ENCODE results near the gene TSPAN19. TPM values are rescaled to one million over a fixed set of nuclear protein-coding genes. Genes with fewer than 3 reads are reported as not detected.

Gene TSPAN19
- polyA plus RNA-seq, 1 donor (not counting 4 experiments of a cell fraction or from before 2014, with no cell fraction given) = 0.05 TPM

GRCh38 chr12:84995641-84996040 lies 40.4 kb downstream of the TSPAN19 start:
- Histone ChIP-seq H3K36me3 (ENCODE audit: control insufficient read depth in 2 of 2, extremely low read depth in 1 of 2, insufficient read depth in 2 of 2, low read length in 2 of 2) (no peaks in the 10 kb centered on the region), H3K27ac (ENCODE audit: control insufficient read depth, insufficient read depth, low read length) (no peak overlapping the region), H3K4me3 (ENCODE audit: control insufficient read depth in 2 of 3, extremely low read depth in 1 of 3, insufficient read depth in 2 of 3, low read depth in 1 of 3, low read length in 3 of 3) (no peak overlapping the region), H2AFZ (ENCODE audit: control insufficient read depth, low read length) (no peak overlapping the region), H4K20me1 (ENCODE audit: control insufficient read depth, extremely low read depth, insufficient read depth, low read length) (no peaks in the 10 kb centered on the region), H3K9me3 (ENCODE audit: control insufficient read depth, low read depth, low read length) (no peaks in the 10 kb centered on the region), H3K9ac (ENCODE audit: control insufficient read depth, extremely low read depth, insufficient read depth, low read length) (no peak overlapping the region), H3K9me1 (ENCODE audit: control insufficient read depth, extremely low read depth, insufficient read depth, low read length) (no peaks in the 10 kb centered on the region), H3K79me2 (ENCODE audit: control insufficient read depth, insufficient read depth, low read length) (no peaks in the 10 kb centered on the region), H3K4me1 (ENCODE audit: control insufficient read depth, extremely low read depth, insufficient read depth, low read length) (no peaks in the 10 kb centered on the region), H3K4me2 (ENCODE audit: control insufficient read depth, extremely low read depth, insufficient read depth, low read depth, low read length) (no peak overlapping the region), H3K27me3 (ENCODE audit: control insufficient read depth, extremely low read depth, insufficient read depth, low read length) (no peaks in the 10 kb centered on the region)
- DNase-seq (ENCODE audit: low read depth, low spot score) = no peak
- FAIRE-seq = no peak
- TF ChIP-seq CTCF (optimal IDR thresholded peaks at IDR 0.05 in 1 of 3, IDR thresholded peaks at IDR 0.05 in 1 of 3, conservative IDR thresholded peaks at IDR 0.05 in 1 of 3; ENCODE audit: extremely low read depth in 1 of 3, insufficient read depth in 2 of 3, low read length in 3 of 3) (no peak), EZH2 (IDR thresholded peaks at IDR 0.05; ENCODE audit: low read length) (no peak)
- dilution Hi-C loops (cut with MboI; ENCODE audit: extremely low pct_ligation_motif_present, low sequenced_read_pairs) = no loop called here

GRCh38 chr12:84994426-84994825 lies 41.7 kb downstream of the TSPAN19 start:
- H2AFZ ChIP-seq (ENCODE audit: control insufficient read depth, low read length) = no peak overlapping the region
- H3K9me3 ChIP-seq (ENCODE audit: control insufficient read depth, low read depth, low read length) = no peaks in the 10 kb centered on the region
- no peak overlapping the region for H3K27ac ChIP-seq (ENCODE audit: control insufficient read depth, insufficient read depth, low read length)
- no peak overlapping the region for H3K4me2 ChIP-seq (ENCODE audit: control insufficient read depth, extremely low read depth, insufficient read depth, low read depth, low read length)
- no peak for TF ChIP-seq CTCF (optimal IDR thresholded peaks at IDR 0.05 in 1 of 3, IDR thresholded peaks at IDR 0.05 in 1 of 3, conservative IDR thresholded peaks at IDR 0.05 in 1 of 3; ENCODE audit: extremely low read depth in 1 of 3, insufficient read depth in 2 of 3, low read length in 3 of 3)
- TF ChIP-seq EZH2 (IDR thresholded peaks at IDR 0.05; ENCODE audit: low read length) = no peak
- H3K9ac ChIP-seq (ENCODE audit: control insufficient read depth, extremely low read depth, insufficient read depth, low read length) = no peak overlapping the region
- H3K9me1 ChIP-seq (ENCODE audit: control insufficient read depth, extremely low read depth, insufficient read depth, low read length) = no peaks in the 10 kb centered on the region
- H3K4me3 ChIP-seq (ENCODE audit: control insufficient read depth in 2 of 3, extremely low read depth in 1 of 3, insufficient read depth in 2 of 3, low read depth in 1 of 3, low read length in 3 of 3) = no peak overlapping the region
- H3K36me3 ChIP-seq (ENCODE audit: control insufficient read depth in 2 of 2, extremely low read depth in 1 of 2, insufficient read depth in 2 of 2, low read length in 2 of 2) = no peaks in the 10 kb centered on the region
- no peaks in the 10 kb centered on the region for H4K20me1 ChIP-seq (ENCODE audit: control insufficient read depth, extremely low read depth, insufficient read depth, low read length)
- H3K79me2 ChIP-seq (ENCODE audit: control insufficient read depth, insufficient read depth, low read length) = no peaks in the 10 kb centered on the region
- DNase-seq (ENCODE audit: low read depth, low spot score) = no peak
- H3K4me1 ChIP-seq (ENCODE audit: control insufficient read depth, extremely low read depth, insufficient read depth, low read length) = no peaks in the 10 kb centered on the region
- FAIRE-seq = no peak
- no peaks in the 10 kb centered on the region for H3K27me3 ChIP-seq (ENCODE audit: control insufficient read depth, extremely low read depth, insufficient read depth, low read length)
- dilution Hi-C loops (cut with MboI; ENCODE audit: extremely low pct_ligation_motif_present, low sequenced_read_pairs) = no loop called here

Data from keratinocyte (primary cell).